Testis (tissue), 2 donors: ENCODE results near the gene APOF.

Source experiments
- POLR2A ChIP-seq: fragments of 450-650 bp; IDR thresholded peaks from one replicate; pipeline ENCODE4 v1.6.1; 2017; ENCODE audit warnings: antibody characterized with exemption, mild to moderate bottlenecking, moderate library complexity
- TF ChIP-seq, protein P1 (sequence below), 3 experiments: fragments of 450-650 bp in 2 of 3; fragments of 200-600 bp in 1 of 3; sonication (generic) in 1 of 3; IDR thresholded peaks; one replicate each; pipeline ENCODE4 v1.5.1; 2016 to 2019; ENCODE audit warnings: antibody characterized with exemption in 3 of 3, mild to moderate bottlenecking in 2 of 3, moderate library complexity in 1 of 3

DNA sequence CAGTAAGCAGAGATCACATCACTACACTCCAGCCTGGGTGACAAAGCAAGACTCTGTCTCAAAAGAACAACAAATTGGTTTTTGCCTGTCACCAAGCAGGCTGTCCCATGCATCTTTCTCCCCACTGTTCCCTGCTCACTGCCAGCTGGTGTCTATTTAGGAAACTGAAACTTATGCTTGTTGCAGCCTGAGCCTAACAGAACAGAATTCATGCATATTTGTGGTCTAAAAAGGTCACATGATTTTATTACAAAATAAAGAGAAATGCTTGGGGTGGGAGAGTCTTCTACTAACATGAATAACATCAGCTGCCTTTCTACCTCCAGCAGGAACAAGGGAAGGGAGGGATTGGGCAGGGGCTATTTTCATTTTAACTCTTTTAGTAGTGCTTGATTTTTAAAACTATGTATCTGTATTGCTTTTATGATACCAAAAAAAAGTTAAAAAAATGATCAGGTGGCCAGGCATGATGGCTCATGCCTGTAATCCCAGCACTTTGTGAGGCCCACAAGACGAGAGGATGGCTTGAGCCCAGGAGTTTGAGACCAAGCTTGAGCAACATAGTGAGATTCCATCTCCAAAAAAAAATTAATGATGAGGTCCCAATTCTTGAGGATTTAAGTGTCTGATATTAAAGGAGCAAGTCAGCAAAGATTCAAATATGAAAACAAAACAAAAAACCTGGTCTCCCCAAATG is 3.7 kb downstream of the APOF start:
- TF ChIP-seq, protein P1, sequence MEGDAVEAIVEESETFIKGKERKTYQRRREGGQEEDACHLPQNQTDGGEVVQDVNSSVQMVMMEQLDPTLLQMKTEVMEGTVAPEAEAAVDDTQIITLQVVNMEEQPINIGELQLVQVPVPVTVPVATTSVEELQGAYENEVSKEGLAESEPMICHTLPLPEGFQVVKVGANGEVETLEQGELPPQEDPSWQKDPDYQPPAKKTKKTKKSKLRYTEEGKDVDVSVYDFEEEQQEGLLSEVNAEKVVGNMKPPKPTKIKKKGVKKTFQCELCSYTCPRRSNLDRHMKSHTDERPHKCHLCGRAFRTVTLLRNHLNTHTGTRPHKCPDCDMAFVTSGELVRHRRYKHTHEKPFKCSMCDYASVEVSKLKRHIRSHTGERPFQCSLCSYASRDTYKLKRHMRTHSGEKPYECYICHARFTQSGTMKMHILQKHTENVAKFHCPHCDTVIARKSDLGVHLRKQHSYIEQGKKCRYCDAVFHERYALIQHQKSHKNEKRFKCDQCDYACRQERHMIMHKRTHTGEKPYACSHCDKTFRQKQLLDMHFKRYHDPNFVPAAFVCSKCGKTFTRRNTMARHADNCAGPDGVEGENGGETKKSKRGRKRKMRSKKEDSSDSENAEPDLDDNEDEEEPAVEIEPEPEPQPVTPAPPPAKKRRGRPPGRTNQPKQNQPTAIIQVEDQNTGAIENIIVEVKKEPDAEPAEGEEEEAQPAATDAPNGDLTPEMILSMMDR (IDR thresholded peaks at IDR 0.05): no peak
- TF ChIP-seq POLR2A: no peak
